PC-3 (cell line): Measurements from ENCODE around the gene PEAK3. TPM values are rescaled to one million over a fixed set of nuclear protein-coding genes. Genes with fewer than 3 reads are reported as not detected.

Source experiments
- ATAC-seq: fragments of 200-7000 bp; cut with Tn5 transposase; 2 replicates; pipeline ENCODE4 v1.9.1; 2020; ENCODE audit warnings: mild to moderate bottlenecking, moderate library complexity
- BruUV-seq: library from RNA; stranded (reverse); fragments of 400-500 nt; replicated peaks from 2 replicates; lab custom pipeline; 2021; lab: Mats Ljungman, UMichigan
- CTCF ChIA-PET: fragments of 300-600 bp; sonication (Branson Sonifier 250); formaldehyde crosslinking; loops from one replicate; lab custom pipeline; 2022; ENCODE audit warnings: antibody characterized with exemption; lab: Charles Lee
- POLR2A ChIA-PET: fragments of 300-600 bp; sonication (Branson Sonifier 250); formaldehyde crosslinking; loops from one replicate; lab custom pipeline; 2022; ENCODE audit warnings: antibody characterized with exemption; ENCODE audit not compliant: unreplicated experiment; lab: Charles Lee
- DNase-seq: peaks from one replicate; pipeline ENCODE4 v3.0.0-alpha.2; 2015
- H2AFZ ChIP-seq: fragments of 300-600 bp; sonication (generic); 2 replicates; pipeline ENCODE4 v1.6.0; 2016; ENCODE audit warnings: antibody characterized with exemption, low read length
- H3F3A ChIP-seq: fragments of 300-600 bp; sonication (generic); one replicate; pipeline ENCODE4 v1.6.0; 2017; ENCODE audit warnings: antibody characterized with exemption, low read length, control low read depth, mild to moderate bottlenecking; ENCODE audit not compliant: unreplicated experiment
- H3K27ac ChIP-seq: fragments of 300-600 bp; sonication (generic); 2 replicates; pipeline ENCODE4 v1.5.1; 2016; ENCODE audit warnings: mild to moderate bottlenecking, low read length
- H3K27me3 ChIP-seq: fragments of 300-600 bp; sonication (generic); 2 replicates; pipeline ENCODE4 v1.6.1; 2016; ENCODE audit warnings: low read length, mixed read lengths
- H3K36me3 ChIP-seq: fragments of 300-600 bp; sonication (generic); 2 replicates; pipeline ENCODE4 v1.6.1; 2016; ENCODE audit warnings: low read depth, mixed run types, low read length, mixed read lengths
- H3K4me1 ChIP-seq: fragments of 300-600 bp; sonication (generic); 2 replicates; pipeline ENCODE4 v1.5.1; 2016; ENCODE audit warnings: low read length; ENCODE audit not compliant: insufficient read depth
- H3K4me2 ChIP-seq: fragments of 300-600 bp; sonication (generic); 2 replicates; pipeline ENCODE4 v1.6.0; 2016; ENCODE audit warnings: low read length
- H3K4me3 ChIP-seq: fragments of 300-600 bp; sonication (generic); 2 replicates; pipeline ENCODE4 v1.5.1; 2016; ENCODE audit warnings: mild to moderate bottlenecking, low read length, mixed read lengths
- H3K79me2 ChIP-seq: fragments of 300-600 bp; sonication (generic); 2 replicates; pipeline ENCODE4 v1.6.1; 2017; ENCODE audit warnings: low read length, mixed read lengths
- H3K9ac ChIP-seq: fragments of 300-600 bp; sonication (generic); 2 replicates; pipeline ENCODE4 v1.6.0; 2016; ENCODE audit warnings: mild to moderate bottlenecking, low read length
- H3K9me2 ChIP-seq: fragments of 300-600 bp; sonication (generic); replicated peaks from 2 replicates; pipeline ENCODE4 v1.6.1; 2016; ENCODE audit warnings: mixed run types, low read length, mixed read lengths
- H3K9me3 ChIP-seq: fragments of 300-600 bp; sonication (generic); 2 replicates; pipeline ENCODE4 v1.6.1; 2016; ENCODE audit warnings: low read length, mixed read lengths
- H4K20me1 ChIP-seq: fragments of 300-600 bp; sonication (generic); 2 replicates; pipeline ENCODE4 v1.6.1; 2016; ENCODE audit warnings: low read length, mixed read lengths
- EZH2 ChIP-seq: fragments of 300-600 bp; sonication (generic); IDR thresholded peaks from one replicate; pipeline ENCODE4 v1.6.1; 2017; ENCODE audit warnings: antibody characterized with exemption, mild to moderate bottlenecking, low read length; ENCODE audit not compliant: unreplicated experiment
- EZH2phosphoT487 ChIP-seq: fragments of 300-600 bp; sonication (generic); IDR thresholded peaks from 2 replicates; pipeline ENCODE4 v1.6.1; 2018; ENCODE audit warnings: mild to moderate bottlenecking, antibody characterized with exemption, low read length, borderline replicate concordance
- intact Hi-C: fragments of 100-400 bp; cut with micrococcal nuclease; formaldehyde crosslinking; loops from 2 replicates; pipeline ENCODE4 v1.9.0; 2023
- total RNA-seq: library from RNA; depleted of rRNA; stranded (reverse); fragments of >200 nt; gene quantifications from 2 replicates; pipeline ENCODE4 v1.2.3, GENCODE V29; 2014
- TF ChIP-seq, protein P1 (sequence below): fragments of 300-600 bp; sonication (generic); conservative IDR thresholded peaks from 2 replicates; pipeline ENCODE4 v1.5.1; 2017; ENCODE audit warnings: antibody characterized with exemption, low read depth, mild to moderate bottlenecking, low read length

The PEAK3 gene
- total RNA-seq, 1 experiment from 2014 or later: not detected

DNA sequence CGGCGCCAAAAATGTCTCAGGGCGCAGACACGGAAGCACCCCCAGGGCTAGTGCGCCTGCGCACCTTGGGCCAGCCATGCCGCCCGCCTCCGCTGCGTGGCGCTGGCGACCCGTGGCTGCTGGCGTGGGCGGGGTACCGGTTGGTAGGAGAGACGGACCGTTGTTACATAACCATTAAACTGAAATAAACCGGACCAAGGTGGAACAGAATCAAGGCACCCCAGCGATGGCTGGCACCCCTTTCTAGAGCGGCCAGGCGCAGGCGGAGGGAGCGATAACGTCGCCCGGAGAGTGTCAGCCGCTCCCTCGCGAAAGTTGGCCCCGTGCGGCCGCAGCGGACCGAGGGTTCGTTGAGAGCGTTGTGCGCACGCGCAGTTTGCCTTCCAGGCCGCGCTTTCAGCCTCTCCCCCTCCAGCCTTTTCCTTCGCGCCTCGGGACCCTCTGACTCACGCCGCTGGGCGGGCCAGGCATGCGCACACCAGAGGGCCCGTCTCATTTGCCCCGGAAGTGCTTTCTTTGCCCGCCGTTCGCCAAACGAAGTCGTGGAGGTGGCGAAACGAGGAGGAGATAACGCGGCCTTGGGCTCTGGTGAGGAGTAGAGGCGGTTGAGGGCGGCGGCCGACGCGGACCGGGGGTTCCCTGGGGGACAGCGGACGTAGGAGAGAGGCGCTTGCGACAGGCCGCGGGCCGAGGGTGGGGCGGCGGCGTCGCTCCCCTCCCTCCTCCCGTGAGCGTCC lies 45.5 kb downstream of the PEAK3 start, which contains the start of the genes PLEKHJ1 and SF3A2:
TSS of gene PLEKHJ1 (minus strand) at position 16 of the 737 bp plus-strand sequence. CDS start 81 bp downstream, outside the sequence.
TSS of gene SF3A2 (plus strand) at position 511 of the 737 bp plus-strand sequence. CDS start 6,595 bp downstream, outside the sequence.
- peak within 1 kb of the TSS; percentile 100 for H3K4me2 ChIP-seq
- H3K4me3 ChIP-seq: peak within 1 kb of the TSS; percentile 98
- H3K27ac ChIP-seq: peak within 1 kb of the TSS; percentile 89
- no peaks in the 10 kb centered on the region for H3K27me3 ChIP-seq
- H2AFZ ChIP-seq: peak within 1 kb of the TSS; percentile 85
- DNase-seq (peak; percentile 94), ATAC-seq (peak; percentile 55)
- H3K9me2 ChIP-seq: no peaks in the 10 kb centered on the region
- ChIA-PET POLR2A (interaction anchor here (0.7 kb wide), 1 partner anchor 86 kb away, joined by 3 read pairs; no protein-coding TSS in a partner anchor), CTCF (interaction anchor here (0.6 to 0.7 kb wide), 2 partner anchors 69 to 913 kb away, joined by 3 read pairs; no protein-coding TSS in a partner anchor)
- H3K9me3 ChIP-seq: no peaks in the 10 kb centered on the region
- peaks cover 81% of the 10 kb centered on the region for H3K79me2 ChIP-seq
- H4K20me1 ChIP-seq: peaks cover 41% of the 10 kb centered on the region
- H3K9ac ChIP-seq: peak within 1 kb of the TSS; percentile 99
- TF ChIP-seq EZH2 (no peak), EZH2phosphoT487 (no peak)
- TF ChIP-seq, protein P1, sequence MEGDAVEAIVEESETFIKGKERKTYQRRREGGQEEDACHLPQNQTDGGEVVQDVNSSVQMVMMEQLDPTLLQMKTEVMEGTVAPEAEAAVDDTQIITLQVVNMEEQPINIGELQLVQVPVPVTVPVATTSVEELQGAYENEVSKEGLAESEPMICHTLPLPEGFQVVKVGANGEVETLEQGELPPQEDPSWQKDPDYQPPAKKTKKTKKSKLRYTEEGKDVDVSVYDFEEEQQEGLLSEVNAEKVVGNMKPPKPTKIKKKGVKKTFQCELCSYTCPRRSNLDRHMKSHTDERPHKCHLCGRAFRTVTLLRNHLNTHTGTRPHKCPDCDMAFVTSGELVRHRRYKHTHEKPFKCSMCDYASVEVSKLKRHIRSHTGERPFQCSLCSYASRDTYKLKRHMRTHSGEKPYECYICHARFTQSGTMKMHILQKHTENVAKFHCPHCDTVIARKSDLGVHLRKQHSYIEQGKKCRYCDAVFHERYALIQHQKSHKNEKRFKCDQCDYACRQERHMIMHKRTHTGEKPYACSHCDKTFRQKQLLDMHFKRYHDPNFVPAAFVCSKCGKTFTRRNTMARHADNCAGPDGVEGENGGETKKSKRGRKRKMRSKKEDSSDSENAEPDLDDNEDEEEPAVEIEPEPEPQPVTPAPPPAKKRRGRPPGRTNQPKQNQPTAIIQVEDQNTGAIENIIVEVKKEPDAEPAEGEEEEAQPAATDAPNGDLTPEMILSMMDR: peak; percentile 86
- H3K36me3 ChIP-seq: 0 out of 2 replicates have a peak, but pooled peaks cover 5% of the 10 kb centered on the region
- no TSS peak for BruUV-seq
- no peaks in the 10 kb centered on the region for H3F3A ChIP-seq
- intact Hi-C loops: loop anchor here (1.0 to 10.0 kb wide), 3 partner anchors 37 to 78 kb away; no protein-coding TSS in a partner anchor
- peaks cover 31% of the 10 kb centered on the region for H3K4me1 ChIP-seq

DNA sequence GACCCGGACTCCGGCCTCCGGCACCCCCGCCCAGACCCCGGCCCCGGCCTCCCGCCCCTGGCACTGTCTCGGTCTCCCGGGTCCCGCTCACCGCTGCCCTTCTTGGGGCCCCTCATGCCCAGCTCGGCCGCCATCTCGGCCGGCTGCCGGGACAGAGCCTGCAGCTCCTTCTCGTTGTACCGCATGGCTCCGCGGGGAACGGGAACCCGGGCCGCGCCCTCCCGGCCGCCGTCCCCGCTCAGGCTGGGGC lies 46.0 kb downstream of the PEAK3 start:
- no TSS peak for BruUV-seq
- POLR2A ChIA-PET: interaction anchor here (0.7 kb wide), 1 partner anchor 85 kb away, joined by 3 read pairs; no protein-coding TSS in a partner anchor
- DNase-seq: no peak
- H3K36me3 ChIP-seq: 0 out of 2 replicates have a peak, but pooled peaks cover 5% of the 10 kb centered on the region
- no peaks in the 10 kb centered on the region for H3K9me2 ChIP-seq
- H4K20me1 ChIP-seq: peaks cover 36% of the 10 kb centered on the region
- H3K27ac ChIP-seq: peak overlapping the region; percentile 89
- no peak for TF ChIP-seq EZH2
- no peak for TF ChIP-seq EZH2phosphoT487
- TF ChIP-seq, protein P1: no peak
- peak overlapping the region; percentile 99 for H3K9ac ChIP-seq
- peaks cover 76% of the 10 kb centered on the region for H3K79me2 ChIP-seq
- no peaks in the 10 kb centered on the region for H3F3A ChIP-seq
- intact Hi-C loops: loop anchor here (1.0 to 10.0 kb wide), 3 partner anchors 37 to 79 kb away; no protein-coding TSS in a partner anchor
- ATAC-seq: no peak; the same call in 1 of the 2 replicates
- H3K27me3 ChIP-seq: no peaks in the 10 kb centered on the region
- CTCF ChIA-PET: interaction anchor here (0.6 to 1.1 kb wide), 3 partner anchors 68 to 914 kb away, joined by 3 read pairs; no protein-coding TSS in a partner anchor
- peaks cover 29% of the 10 kb centered on the region for H3K4me1 ChIP-seq
- peak overlapping the region; percentile 100 for H3K4me2 ChIP-seq
- H3K9me3 ChIP-seq: no peaks in the 10 kb centered on the region
- peak overlapping the region; percentile 98 for H3K4me3 ChIP-seq
- H2AFZ ChIP-seq: peak overlapping the region; percentile 85; the same call in 1 of the 2 replicates
